ENCODE data around the gene FLYWCH2.

Gene FLYWCH2

DNA sequence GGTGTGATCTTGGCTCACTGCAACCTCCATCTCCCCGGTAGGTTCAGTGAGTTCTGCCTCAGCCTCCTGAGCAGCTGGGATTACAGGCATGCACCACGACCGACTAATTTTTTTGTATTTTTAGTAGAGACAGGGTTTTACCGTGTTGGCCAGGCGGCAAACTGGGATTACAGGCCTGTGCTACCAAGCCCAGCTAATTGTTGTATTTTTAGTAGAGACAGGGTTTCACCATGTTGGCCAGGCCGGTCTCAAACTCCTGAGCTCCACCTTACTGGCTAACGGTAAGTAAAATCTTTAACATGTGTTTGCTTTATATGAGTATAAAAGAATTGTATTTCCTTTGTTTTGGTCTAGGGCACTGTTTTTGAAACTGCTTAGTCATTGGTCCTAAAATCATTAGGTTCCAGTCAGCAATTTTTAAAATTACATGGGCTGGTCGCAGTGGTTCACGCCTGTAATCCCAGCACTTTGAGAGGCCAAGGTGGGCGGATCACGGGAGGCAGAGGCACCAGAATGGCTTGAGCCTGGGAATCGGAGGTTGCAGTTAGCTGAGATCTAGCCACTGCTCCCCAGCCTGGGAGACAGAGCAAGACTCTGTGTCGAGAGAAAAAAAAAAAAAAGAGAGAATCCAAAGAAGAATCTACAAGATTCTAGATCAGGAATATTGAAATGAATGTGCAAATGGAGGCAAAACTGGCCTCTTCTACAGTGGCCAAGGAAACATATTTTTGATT is 32.3 kb downstream of the FLYWCH2 start:
- TF ChIP-seq REST (IDR thresholded peaks at IDR 0.05; ENCODE audit: insufficient read depth in 1 of 2, low read depth in 2 of 2, low read length in 2 of 2), result no peak
- TF ChIP-seq TAF1 (IDR thresholded peaks at IDR 0.05; ENCODE audit: borderline replicate concordance, insufficient read depth, low read length), result no peak
- no peak for TF ChIP-seq FOXP2 (optimal IDR thresholded peaks at IDR 0.05; ENCODE audit: borderline replicate concordance, extremely low read depth, extremely low read length, insufficient read depth)
- TF ChIP-seq POLR2AphosphoS5 (IDR thresholded peaks at IDR 0.05; ENCODE audit: low read depth, low read length), result no peak
- no peak for TF ChIP-seq SIN3A (IDR thresholded peaks at IDR 0.05; ENCODE audit: borderline replicate concordance, insufficient read depth, low read length)

DNA sequence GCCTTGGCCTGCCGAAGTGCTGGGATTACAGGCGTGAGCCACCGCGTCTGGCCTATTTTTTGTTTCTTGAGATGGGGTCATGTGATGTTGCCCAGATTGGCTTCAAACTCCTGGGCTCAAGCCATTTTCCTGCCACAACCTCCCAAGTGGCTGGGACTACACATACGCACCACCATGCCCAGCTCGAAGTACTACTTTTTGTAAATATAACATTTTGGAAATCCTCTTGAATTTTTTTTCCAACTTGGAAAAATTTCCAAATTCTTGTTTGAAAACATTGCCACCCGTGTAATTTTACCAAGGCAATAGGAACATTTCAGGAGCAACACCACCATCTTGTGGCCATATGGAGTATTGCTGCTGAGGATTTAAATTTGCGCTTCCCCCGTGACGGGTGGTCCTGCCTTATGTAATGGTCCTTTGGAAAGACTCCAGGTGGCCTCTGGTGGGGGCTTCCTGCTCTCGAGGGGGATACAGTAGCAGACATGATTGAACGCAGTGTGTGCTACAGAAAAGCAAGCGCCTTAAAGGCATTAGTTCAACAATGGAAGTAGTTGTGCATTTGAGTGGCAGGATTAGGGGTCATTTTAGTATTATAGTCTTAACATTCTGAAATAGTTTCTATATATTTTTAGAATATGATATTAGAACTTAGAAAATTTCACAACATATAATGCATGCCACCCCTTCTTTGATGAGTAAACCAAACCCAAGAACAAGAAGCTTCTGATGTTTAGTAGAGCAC is 36.7 kb downstream of the FLYWCH2 start:
- no peak for TF ChIP-seq REST (IDR thresholded peaks at IDR 0.05; ENCODE audit: insufficient read depth in 1 of 2, low read depth in 2 of 2, low read length in 2 of 2)
- no peak for TF ChIP-seq FOXP2 (optimal IDR thresholded peaks at IDR 0.05; ENCODE audit: borderline replicate concordance, extremely low read depth, extremely low read length, insufficient read depth)
- TF ChIP-seq SIN3A (IDR thresholded peaks at IDR 0.05; ENCODE audit: borderline replicate concordance, insufficient read depth, low read length), result no peak
- no peak for TF ChIP-seq POLR2AphosphoS5 (IDR thresholded peaks at IDR 0.05; ENCODE audit: low read depth, low read length)
- no peak for TF ChIP-seq TAF1 (IDR thresholded peaks at IDR 0.05; ENCODE audit: borderline replicate concordance, insufficient read depth, low read length)

- TF ChIP-seq POLR2AphosphoS5 (IDR thresholded peaks at IDR 0.05; ENCODE audit: low read depth, low read length), result no peak
Measured at GRCh38 chr16:2923481-2923880, 40.5 kb downstream of the FLYWCH2 start.

DNA sequence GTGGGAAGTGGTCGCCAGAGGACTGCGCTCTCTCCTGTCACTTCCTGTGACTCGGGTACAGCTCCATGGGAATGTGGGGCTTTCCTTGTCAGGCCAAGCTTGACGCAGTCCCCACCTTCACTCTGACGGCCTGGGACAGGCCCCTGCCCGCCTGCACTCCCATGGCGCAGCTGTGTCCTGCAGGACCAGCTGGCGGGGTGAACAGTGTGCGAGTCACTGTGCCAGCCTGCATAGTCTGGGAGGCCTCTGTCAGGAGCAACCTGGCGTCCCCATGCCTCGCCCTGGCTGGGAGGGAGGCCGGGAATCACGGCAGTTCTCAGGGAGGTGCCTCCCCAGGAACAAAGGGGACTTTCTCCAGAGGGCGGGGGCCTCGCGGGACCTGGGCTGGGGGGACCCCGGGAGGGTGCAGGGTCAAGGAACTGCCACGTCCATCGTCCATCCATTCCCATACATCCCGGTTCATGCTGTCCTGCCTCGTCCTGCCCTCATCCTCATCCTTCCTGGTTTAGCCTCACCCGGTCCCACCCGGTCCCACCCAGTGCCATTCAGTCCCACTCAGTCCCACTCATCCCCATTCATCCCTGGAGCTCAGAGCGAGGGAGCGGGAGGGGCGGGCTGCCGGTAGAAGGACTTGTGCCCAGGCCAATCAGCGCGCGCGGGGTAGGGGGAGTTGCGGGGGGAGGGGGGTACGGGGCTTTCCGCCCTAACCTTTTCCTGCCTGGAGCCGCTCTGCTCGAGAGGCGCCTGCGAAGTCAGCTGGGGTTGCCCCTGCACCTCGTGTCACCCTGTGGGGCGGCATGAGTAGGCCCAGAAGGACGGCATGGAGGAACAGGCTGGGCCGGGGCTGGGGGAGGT is 42.1 kb downstream of the FLYWCH2 start:
- no peak for TF ChIP-seq FOXP2 (optimal IDR thresholded peaks at IDR 0.05; ENCODE audit: borderline replicate concordance, extremely low read depth, extremely low read length, insufficient read depth)
- TF ChIP-seq SIN3A (IDR thresholded peaks at IDR 0.05; ENCODE audit: borderline replicate concordance, insufficient read depth, low read length), result no peak
- no peak for TF ChIP-seq TAF1 (IDR thresholded peaks at IDR 0.05; ENCODE audit: borderline replicate concordance, insufficient read depth, low read length)
- TF ChIP-seq POLR2AphosphoS5 (IDR thresholded peaks at IDR 0.05; ENCODE audit: low read depth, low read length), result no peak
- no peak for TF ChIP-seq REST (IDR thresholded peaks at IDR 0.05; ENCODE audit: insufficient read depth in 1 of 2, low read depth in 2 of 2, low read length in 2 of 2)

DNA sequence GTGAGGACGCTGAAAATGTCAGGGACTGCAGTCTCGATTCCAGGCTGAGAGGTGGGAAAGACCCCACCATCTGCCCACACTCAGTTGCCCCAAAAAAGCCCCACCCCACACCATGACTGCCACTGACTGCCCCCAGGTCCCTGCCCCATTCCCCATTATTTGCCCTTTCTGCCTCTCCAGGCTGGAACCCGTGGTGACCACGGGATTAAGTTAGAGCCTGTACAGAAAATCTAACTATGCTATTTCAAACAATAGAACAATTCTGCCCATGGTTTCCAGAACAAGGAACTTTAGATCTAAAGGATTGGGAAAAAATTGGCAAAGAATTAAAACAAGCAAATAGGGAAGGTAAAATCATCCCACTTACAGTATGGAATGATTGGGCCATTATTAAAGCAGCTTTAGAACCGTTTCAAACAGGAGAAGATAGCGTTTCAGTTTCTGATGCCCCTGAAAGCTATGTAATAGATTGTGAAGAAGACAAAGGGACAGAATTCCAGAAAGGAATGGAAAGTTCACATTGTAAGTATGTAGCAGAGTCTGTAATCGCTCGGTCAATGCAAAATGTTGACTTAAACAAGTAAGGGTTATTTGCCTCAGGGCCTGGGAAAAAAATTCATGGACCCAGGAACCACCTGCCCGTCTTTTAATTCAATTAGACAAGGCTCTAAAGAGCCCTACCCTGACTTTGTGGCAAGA is 43.1 kb downstream of the FLYWCH2 start:
- no peak for TF ChIP-seq POLR2AphosphoS5 (IDR thresholded peaks at IDR 0.05; ENCODE audit: low read depth, low read length)
- no peak for TF ChIP-seq FOXP2 (optimal IDR thresholded peaks at IDR 0.05; ENCODE audit: borderline replicate concordance, extremely low read depth, extremely low read length, insufficient read depth)
- no peak for TF ChIP-seq REST (IDR thresholded peaks at IDR 0.05; ENCODE audit: insufficient read depth in 1 of 2, low read depth in 2 of 2, low read length in 2 of 2)
- no peak for TF ChIP-seq TAF1 (IDR thresholded peaks at IDR 0.05; ENCODE audit: borderline replicate concordance, insufficient read depth, low read length)
- TF ChIP-seq SIN3A (IDR thresholded peaks at IDR 0.05; ENCODE audit: borderline replicate concordance, insufficient read depth, low read length), result no peak

Data from PFSK-1 (cell line).